SH-SY5Y (cell line): ENCODE data around the gene PDCD2L.

Experiments used
- GATA2 ChIP-seq: IDR thresholded peaks from 2 replicates; pipeline ENCODE4 v1.6.1; 2011; ENCODE audit warnings: mild to moderate bottlenecking, low read depth, low read length
- GATA3 ChIP-seq: IDR thresholded peaks from 2 replicates; pipeline ENCODE4 v1.6.1; 2011; ENCODE audit warnings: low read depth, mild to moderate bottlenecking, low read length, moderate library complexity

- TF ChIP-seq GATA2: no peak
- no peak for TF ChIP-seq GATA3
Observed at GRCh38 chr19:34403784-34404108, 453 bp upstream of the PDCD2L start.
